ENCODE measurements around the gene PCBP1. TPM values are rescaled to one million over a fixed set of nuclear protein-coding genes. Genes with fewer than 3 reads are reported as not detected.

PCBP1 gene
- total RNA-seq: 100 to 1,000 TPM; 134 to 326 TPM
- 100 to 1,000 TPM; 268 to 453 TPM for polyA plus RNA-seq
- long read RNA-seq, donor 1, transcript PCBP1-201 (1 exons, 1,750 nt): major isoform, 503 of 503 reads
- long read RNA-seq, donor 1, partial matches to known transcripts: 0 of 503 reads
- long read RNA-seq, donor 1, other reads (novel, unspliced or antisense): 0 of 503 reads
- long read RNA-seq, donor 2, transcript PCBP1-201 (1 exons, 1,750 nt): major isoform, 215 of 215 reads
- long read RNA-seq, donor 2, partial matches to known transcripts: 0 of 215 reads
- long read RNA-seq, donor 2, other reads (novel, unspliced or antisense): 0 of 215 reads
- long read RNA-seq, donor 3, transcript PCBP1-201 (1 exons, 1,750 nt): major isoform, 234 of 234 reads
- long read RNA-seq, donor 3, partial matches to known transcripts: 0 of 234 reads
- long read RNA-seq, donor 3, other reads (novel, unspliced or antisense): 0 of 234 reads
- long read RNA-seq, donor 4, transcript PCBP1-201 (1 exons, 1,750 nt): major isoform, 337 of 337 reads
- long read RNA-seq, donor 4, partial matches to known transcripts: 0 of 337 reads
- long read RNA-seq, donor 4, other reads (novel, unspliced or antisense): 0 of 337 reads
- long read RNA-seq, donor 5, transcript PCBP1-201 (1 exons, 1,750 nt): major isoform, 592 of 592 reads
- long read RNA-seq, donor 5, partial matches to known transcripts: 0 of 592 reads
- long read RNA-seq, donor 5, other reads (novel, unspliced or antisense): 0 of 592 reads

DNA sequence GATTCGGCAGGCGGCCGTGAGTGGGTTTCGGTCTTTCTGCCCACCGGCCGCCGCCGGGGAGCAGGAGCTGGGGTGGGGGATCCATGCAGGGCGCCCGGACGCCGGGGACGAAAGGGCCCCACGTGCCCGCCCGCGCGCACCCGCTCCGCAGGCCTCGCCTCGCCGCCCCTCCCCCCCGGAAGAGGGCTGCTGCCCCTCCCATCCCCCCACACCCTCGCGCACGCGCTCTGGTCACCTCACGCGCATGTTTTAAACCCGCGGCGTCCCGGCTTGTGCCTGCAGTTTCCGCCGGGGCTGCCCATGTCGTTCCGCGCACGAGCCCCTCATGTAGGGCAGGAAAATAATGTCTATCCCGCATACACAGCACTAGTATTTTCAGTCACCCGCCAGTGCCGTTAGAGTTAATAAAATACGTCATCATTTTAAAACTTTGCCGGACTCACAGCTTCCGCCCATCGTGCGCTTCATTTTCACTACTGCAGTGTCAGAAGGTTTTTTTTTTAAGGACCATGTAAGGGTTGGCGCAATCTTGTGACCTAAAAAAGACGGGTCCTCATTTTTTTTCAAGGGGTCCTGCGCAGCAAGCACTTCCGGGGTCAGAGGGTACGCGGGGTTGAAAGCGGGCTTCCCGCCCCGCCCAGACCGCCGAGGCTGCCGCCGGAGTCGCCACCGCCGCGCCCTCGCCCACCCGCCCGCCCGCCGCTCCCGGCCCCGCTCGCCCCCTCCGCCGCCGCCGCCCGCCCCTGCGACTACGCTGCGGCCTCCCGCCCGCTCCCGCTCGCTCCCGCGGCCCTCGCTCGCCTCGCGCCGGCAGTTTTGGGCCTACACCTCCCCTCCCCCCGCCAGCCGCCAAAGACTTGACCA, at the start of gene PCBP1:
Gene PCBP1 (plus strand): TSS at position 640 of the 864 bp plus-strand sequence. CDS start 267 bp downstream, outside the sequence.
- Histone ChIP-seq H3K4me1 (ENCODE audit: control insufficient read depth in 5 of 5, insufficient read depth in 5 of 5, low read length in 5 of 5) (peaks cover 5 to 36% (median 17%) of the 10 kb centered on the region in 5 donors), H3K9ac (ENCODE audit: insufficient read depth in 1 of 2, low read length in 2 of 2) (peak within 1 kb of the TSS; percentile 97 to 99), H3K27ac (ENCODE audit: low read depth in 1 of 2, low read length in 1 of 2) (peak within 1 kb of the TSS; percentile 99 to 100), H3K27me3 (ENCODE audit: control insufficient read depth in 3 of 3, insufficient read depth in 3 of 3, low read length in 2 of 3) (no peaks in the 10 kb centered on the region), H3K36me3 (ENCODE audit: control insufficient read depth in 4 of 4, insufficient read depth in 4 of 4, low read length in 4 of 4) (peaks cover 0 to 27% (median 16%) of the 10 kb centered on the region in 4 donors), H3K9me3 (ENCODE audit: control insufficient read depth in 4 of 4, insufficient read depth in 3 of 4, low read length in 3 of 4) (no peaks in the 10 kb centered on the region), H3K4me3 (peak within 1 kb of the TSS; percentile 98)
- ATAC-seq (ENCODE audit: insufficient read depth, low FRiP score) (peak; percentile 86), DNase-seq (peak; percentile 97)
- 0 to 1% methylated on average over 60 to 94 of the region's 94 CpGs for WGBS, 2 donors
- TF ChIP-seq, protein P1, sequence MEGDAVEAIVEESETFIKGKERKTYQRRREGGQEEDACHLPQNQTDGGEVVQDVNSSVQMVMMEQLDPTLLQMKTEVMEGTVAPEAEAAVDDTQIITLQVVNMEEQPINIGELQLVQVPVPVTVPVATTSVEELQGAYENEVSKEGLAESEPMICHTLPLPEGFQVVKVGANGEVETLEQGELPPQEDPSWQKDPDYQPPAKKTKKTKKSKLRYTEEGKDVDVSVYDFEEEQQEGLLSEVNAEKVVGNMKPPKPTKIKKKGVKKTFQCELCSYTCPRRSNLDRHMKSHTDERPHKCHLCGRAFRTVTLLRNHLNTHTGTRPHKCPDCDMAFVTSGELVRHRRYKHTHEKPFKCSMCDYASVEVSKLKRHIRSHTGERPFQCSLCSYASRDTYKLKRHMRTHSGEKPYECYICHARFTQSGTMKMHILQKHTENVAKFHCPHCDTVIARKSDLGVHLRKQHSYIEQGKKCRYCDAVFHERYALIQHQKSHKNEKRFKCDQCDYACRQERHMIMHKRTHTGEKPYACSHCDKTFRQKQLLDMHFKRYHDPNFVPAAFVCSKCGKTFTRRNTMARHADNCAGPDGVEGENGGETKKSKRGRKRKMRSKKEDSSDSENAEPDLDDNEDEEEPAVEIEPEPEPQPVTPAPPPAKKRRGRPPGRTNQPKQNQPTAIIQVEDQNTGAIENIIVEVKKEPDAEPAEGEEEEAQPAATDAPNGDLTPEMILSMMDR (IDR thresholded peaks at IDR 0.05; ENCODE audit: control extremely low read depth, extremely low read depth): no peak

DNA sequence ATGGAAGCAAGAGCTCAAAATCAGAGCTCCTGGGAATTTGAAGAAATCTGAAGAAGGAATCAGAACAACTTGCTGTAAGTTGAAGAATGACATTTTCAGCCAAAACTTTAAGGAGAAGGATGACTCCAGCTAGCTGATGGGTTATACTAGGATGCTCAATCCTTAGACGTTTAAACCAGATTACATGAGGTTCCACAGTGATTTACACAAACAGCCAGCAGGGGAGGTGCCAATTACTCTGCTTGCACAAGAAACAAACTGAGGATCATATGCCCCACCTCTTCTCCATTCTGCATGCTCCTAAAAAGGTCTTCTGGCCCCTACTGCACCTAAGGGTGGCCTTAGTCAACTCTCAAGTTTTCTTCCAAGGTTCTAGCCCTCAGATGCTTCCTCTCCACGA, 47.9 kb upstream of the PCBP1 start:
- Histone ChIP-seq H3K4me3 (no peak overlapping the region), H3K27ac (ENCODE audit: low read depth in 1 of 2, low read length in 1 of 2) (no peak overlapping the region), H3K9me3 (ENCODE audit: control insufficient read depth in 4 of 4, insufficient read depth in 3 of 4, low read length in 3 of 4) (no peaks in the 10 kb centered on the region), H3K27me3 (ENCODE audit: control insufficient read depth in 3 of 3, insufficient read depth in 3 of 3, low read length in 2 of 3) (no peaks in the 10 kb centered on the region), H3K9ac (ENCODE audit: insufficient read depth in 1 of 2, low read length in 2 of 2) (no peak overlapping the region), H3K4me1 (ENCODE audit: control insufficient read depth in 5 of 5, insufficient read depth in 5 of 5, low read length in 5 of 5) (peaks cover 5 to 18% (median 8%) of the 10 kb centered on the region in 5 donors), H3K36me3 (ENCODE audit: control insufficient read depth in 4 of 4, insufficient read depth in 4 of 4, low read length in 4 of 4) (no peaks in the 10 kb centered on the region)
- TF ChIP-seq, protein P1 (IDR thresholded peaks at IDR 0.05; ENCODE audit: control extremely low read depth, extremely low read depth): no peak
- ATAC-seq (ENCODE audit: insufficient read depth, low FRiP score) (no peak), DNase-seq (no peak)
- 61 to 67% methylated on average over 2 of the region's 2 CpGs for WGBS, 2 donors

DNA sequence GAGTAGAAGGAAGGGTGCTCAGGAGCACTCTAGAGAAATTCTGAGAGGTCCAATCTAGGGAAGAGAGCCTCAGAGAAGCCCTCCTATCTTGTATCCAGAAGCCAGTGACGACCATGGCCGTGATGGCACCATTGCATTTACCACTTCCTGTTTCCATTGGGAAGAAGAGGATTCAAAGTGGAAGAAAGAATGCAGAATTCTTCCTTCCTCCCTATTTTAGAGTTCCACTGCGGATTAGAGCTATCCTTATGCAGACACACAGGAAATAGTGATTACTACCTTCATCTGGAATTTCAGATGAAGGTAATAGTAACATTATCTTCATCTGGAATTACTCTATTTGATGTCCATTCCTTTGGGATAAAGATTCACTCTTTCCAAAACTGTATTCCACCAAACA, 45.6 kb upstream of the PCBP1 start:
- Histone ChIP-seq H3K4me1 (ENCODE audit: control insufficient read depth in 5 of 5, insufficient read depth in 5 of 5, low read length in 5 of 5) (peaks cover 0 to 7% (median 0%) of the 10 kb centered on the region in 5 donors), H3K4me3 (no peak overlapping the region), H3K9me3 (ENCODE audit: control insufficient read depth in 4 of 4, insufficient read depth in 3 of 4, low read length in 3 of 4) (no peaks in the 10 kb centered on the region), H3K36me3 (ENCODE audit: control insufficient read depth in 4 of 4, insufficient read depth in 4 of 4, low read length in 4 of 4) (peaks cover 0 to 8% (median 5%) of the 10 kb centered on the region in 4 donors), H3K9ac (ENCODE audit: insufficient read depth in 1 of 2, low read length in 2 of 2) (no peak overlapping the region), H3K27ac (ENCODE audit: low read depth in 1 of 2, low read length in 1 of 2) (no peak overlapping the region), H3K27me3 (ENCODE audit: control insufficient read depth in 3 of 3, insufficient read depth in 3 of 3, low read length in 2 of 3) (no peaks in the 10 kb centered on the region)
- WGBS, 2 donors: 49 to 67% methylated on average over 3 of the region's 3 CpGs
- no peak for ATAC-seq (ENCODE audit: insufficient read depth, low FRiP score)
- TF ChIP-seq, protein P1 (IDR thresholded peaks at IDR 0.05; ENCODE audit: control extremely low read depth, extremely low read depth): no peak
- DNase-seq: no peak
